ENCODE results near the gene MAP7. TPM values are rescaled to one million over a fixed set of nuclear protein-coding genes. Genes with fewer than 3 reads are reported as not detected.

The MAP7 gene
- total RNA-seq, 3 donors from 2014 or later (not counting 1 experiment from before 2014, with no cell fraction given): 0.14 to 0.68 (median 0.14) TPM

DNA sequence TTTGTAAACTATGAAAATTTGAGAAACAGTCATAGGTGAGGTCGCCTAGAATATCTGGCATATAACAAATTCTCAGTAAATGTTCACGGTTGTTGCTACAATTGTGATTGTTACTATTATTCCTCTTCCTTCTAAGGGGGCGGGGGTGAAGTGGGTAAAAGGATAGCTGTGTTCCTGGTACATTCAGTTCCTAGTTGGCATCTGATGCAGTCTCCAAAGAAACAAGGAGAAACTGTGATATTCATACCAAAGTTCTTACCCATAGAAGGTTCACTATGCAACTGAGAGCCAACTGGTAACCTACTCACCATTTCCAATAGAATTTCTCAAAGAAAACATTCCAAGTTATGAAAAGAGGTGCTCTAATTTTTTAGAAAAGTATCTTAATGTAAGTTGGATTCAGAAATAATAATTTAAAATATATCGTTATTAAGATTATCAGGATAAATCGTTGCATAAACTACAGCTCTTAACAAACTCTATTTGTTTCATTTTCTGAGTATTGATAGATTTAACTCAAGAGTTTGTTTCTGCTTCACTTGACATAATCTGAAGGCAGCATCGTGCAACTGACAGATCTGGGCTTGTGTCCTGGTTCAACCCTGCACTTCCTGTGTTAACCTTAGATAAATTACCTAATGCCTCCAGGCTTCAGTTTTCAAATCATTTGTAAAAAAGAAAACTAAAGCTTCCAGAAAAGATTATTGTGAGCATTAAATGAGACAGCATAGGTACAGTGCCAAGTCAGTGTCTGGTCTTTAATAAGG, 13.3 kb upstream of the MAP7 start:
- ATAC-seq (peak; percentile 47 to 83 (median 57)), DNase-seq (peak in 1 of 2 donors; percentile 19)
- peak overlapping the region; percentile 49 to 65 for H3K27ac Mint-ChIP-seq
- H3K27me3 Mint-ChIP-seq (ENCODE audit: low read depth in 2 of 2): no peaks in the 10 kb centered on the region
- H3K4me3 Mint-ChIP-seq: peak overlapping the region; percentile 65
- Histone ChIP-seq H3K9me3 (ENCODE audit: control insufficient read depth, insufficient read depth, low read length) (no peaks in the 10 kb centered on the region), H3K27me3 (ENCODE audit: control insufficient read depth, insufficient read depth, low read length) (no peaks in the 10 kb centered on the region), H3K4me3 (ENCODE audit: low read length) (no peak overlapping the region), H3K4me1 (ENCODE audit: control insufficient read depth, insufficient read depth, low read length) (peaks cover 11% of the 10 kb centered on the region), H3K27ac (ENCODE audit: low read length) (no peak overlapping the region), H3K36me3 (ENCODE audit: control insufficient read depth, insufficient read depth, low read length) (peaks cover 30% of the 10 kb centered on the region)
- H3K36me3 Mint-ChIP-seq: peaks cover 20% of the 10 kb centered on the region
- H3K4me1 Mint-ChIP-seq: peaks cover 35 to 45% of the 10 kb centered on the region in 2 donors
- 8% methylated on average over 1 of the region's 6 CpGs for WGBS (ENCODE audit: insufficient coverage)
- H3K9me3 Mint-ChIP-seq: no peaks in the 10 kb centered on the region
- intact Hi-C loops (cut with micrococcal nuclease): no loop called here
- TF ChIP-seq, protein P1, sequence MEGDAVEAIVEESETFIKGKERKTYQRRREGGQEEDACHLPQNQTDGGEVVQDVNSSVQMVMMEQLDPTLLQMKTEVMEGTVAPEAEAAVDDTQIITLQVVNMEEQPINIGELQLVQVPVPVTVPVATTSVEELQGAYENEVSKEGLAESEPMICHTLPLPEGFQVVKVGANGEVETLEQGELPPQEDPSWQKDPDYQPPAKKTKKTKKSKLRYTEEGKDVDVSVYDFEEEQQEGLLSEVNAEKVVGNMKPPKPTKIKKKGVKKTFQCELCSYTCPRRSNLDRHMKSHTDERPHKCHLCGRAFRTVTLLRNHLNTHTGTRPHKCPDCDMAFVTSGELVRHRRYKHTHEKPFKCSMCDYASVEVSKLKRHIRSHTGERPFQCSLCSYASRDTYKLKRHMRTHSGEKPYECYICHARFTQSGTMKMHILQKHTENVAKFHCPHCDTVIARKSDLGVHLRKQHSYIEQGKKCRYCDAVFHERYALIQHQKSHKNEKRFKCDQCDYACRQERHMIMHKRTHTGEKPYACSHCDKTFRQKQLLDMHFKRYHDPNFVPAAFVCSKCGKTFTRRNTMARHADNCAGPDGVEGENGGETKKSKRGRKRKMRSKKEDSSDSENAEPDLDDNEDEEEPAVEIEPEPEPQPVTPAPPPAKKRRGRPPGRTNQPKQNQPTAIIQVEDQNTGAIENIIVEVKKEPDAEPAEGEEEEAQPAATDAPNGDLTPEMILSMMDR (IDR thresholded peaks at IDR 0.05): no peak

DNA sequence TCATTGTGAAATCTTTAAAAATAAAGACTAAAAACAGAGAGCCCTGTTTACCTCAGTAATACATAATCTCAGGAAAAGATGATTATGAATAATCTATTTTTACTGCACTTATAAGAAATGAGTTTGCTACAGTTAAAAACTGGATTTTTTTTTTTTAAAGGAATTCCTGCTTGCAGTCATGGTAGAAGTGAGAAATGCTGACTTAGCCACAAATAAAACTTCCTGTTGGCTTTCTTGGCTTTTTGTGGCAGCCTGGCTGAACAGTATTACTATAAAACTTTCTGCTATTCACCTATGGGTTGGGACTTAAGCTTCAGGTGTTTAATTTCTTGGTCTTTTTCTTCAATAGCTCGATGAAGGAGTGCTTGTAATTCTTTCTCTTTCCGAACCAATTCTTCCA, 12.0 kb upstream of the MAP7 start:
- peaks cover 11% of the 10 kb centered on the region for H3K4me1 ChIP-seq (ENCODE audit: control insufficient read depth, insufficient read depth, low read length)
- DNase-seq: no peak
- H3K4me1 Mint-ChIP-seq: peaks cover 33 to 43% of the 10 kb centered on the region in 2 donors
- intact Hi-C loops (cut with micrococcal nuclease): no loop called here
- no peak for ATAC-seq
- TF ChIP-seq, protein P1 (IDR thresholded peaks at IDR 0.05): no peak
- no peak overlapping the region for H3K27ac ChIP-seq (ENCODE audit: low read length)
- no peaks in the 10 kb centered on the region for H3K27me3 Mint-ChIP-seq (ENCODE audit: low read depth in 2 of 2)
- no peaks in the 10 kb centered on the region for H3K9me3 Mint-ChIP-seq
- H3K36me3 ChIP-seq (ENCODE audit: control insufficient read depth, insufficient read depth, low read length): peaks cover 33% of the 10 kb centered on the region
- no peak overlapping the region for H3K4me3 ChIP-seq (ENCODE audit: low read length)
- H3K27me3 ChIP-seq (ENCODE audit: control insufficient read depth, insufficient read depth, low read length): no peaks in the 10 kb centered on the region
- H3K36me3 Mint-ChIP-seq: peaks cover 25% of the 10 kb centered on the region
- H3K4me3 Mint-ChIP-seq: no peak overlapping the region
- 60% methylated on average over 1 of the region's 2 CpGs for WGBS (ENCODE audit: insufficient coverage)
- no peaks in the 10 kb centered on the region for H3K9me3 ChIP-seq (ENCODE audit: control insufficient read depth, insufficient read depth, low read length)
- no peak overlapping the region for H3K27ac Mint-ChIP-seq

DNA sequence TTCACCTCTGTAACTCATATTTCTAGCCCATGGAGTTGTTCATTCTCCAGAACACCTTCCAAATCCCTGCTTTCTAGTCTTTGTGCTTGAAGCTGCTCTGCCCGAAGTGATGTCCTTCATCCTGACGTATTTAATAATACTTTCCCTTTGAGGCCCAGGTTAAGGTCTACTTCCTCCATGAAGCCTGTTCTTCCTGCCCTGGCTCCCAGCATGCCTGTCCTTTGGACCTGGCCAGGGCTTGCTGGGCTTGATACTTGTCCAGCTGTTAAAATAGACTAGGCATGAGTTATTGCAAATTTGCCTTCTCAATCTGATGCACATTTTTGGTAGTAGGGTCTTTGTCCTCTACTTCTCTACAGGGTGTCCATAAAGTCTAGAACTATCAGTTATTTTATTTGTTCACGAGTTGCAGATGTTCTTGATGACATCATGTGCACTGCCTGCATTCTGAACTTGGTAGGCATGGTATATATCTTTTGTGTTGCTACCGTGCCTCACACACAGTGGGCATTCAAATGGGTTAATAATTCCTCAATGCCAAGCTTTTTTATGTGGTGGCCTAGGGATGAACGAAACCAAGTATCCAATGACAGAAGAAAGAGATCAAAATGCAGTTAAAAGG, 3.1 kb upstream of the MAP7 start:
- intact Hi-C loops (cut with micrococcal nuclease): no loop called here
- Mint-ChIP-seq H3K4me3 (no peak overlapping the region), H3K27ac (no peak overlapping the region), H3K27me3 (ENCODE audit: low read depth in 2 of 2) (peaks cover 12% of the 10 kb centered on the region in 2 donors), H3K9me3 (no peaks in the 10 kb centered on the region), H3K36me3 (peaks cover 9% of the 10 kb centered on the region), H3K4me1 (peaks cover 0 to 6% of the 10 kb centered on the region in 2 donors)
- DNase-seq (no peak), ATAC-seq (no peak)
- peaks cover 16% of the 10 kb centered on the region for H3K36me3 ChIP-seq (ENCODE audit: control insufficient read depth, insufficient read depth, low read length)
- WGBS (ENCODE audit: insufficient coverage): 84% methylated on average over 5 of the region's 5 CpGs
- no peak overlapping the region for H3K27ac ChIP-seq (ENCODE audit: low read length)
- TF ChIP-seq, protein P1 (IDR thresholded peaks at IDR 0.05): no peak
- H3K4me1 ChIP-seq (ENCODE audit: control insufficient read depth, insufficient read depth, low read length): peaks cover 13% of the 10 kb centered on the region
- H3K27me3 ChIP-seq (ENCODE audit: control insufficient read depth, insufficient read depth, low read length): peaks cover 12% of the 10 kb centered on the region
- H3K4me3 ChIP-seq (ENCODE audit: low read length): no peak overlapping the region
- no peaks in the 10 kb centered on the region for H3K9me3 ChIP-seq (ENCODE audit: control insufficient read depth, insufficient read depth, low read length)

Measured in natural killer cell (primary cell).